DOHH2 (cell line): ENCODE measurements around the gene KLK6.

Experiments
- H3F3A ChIP-seq: fragments of 200-600 bp; sonication (generic), shearing (Covaris generic); 2 replicates; pipeline ENCODE4 v1.6.0; 2016; ENCODE audit warnings: antibody characterized with exemption, mild to moderate bottlenecking; ENCODE audit not compliant: control insufficient read depth, insufficient read depth
- H3K27ac ChIP-seq: fragments of 200-600 bp; sonication (generic); 2 replicates; pipeline ENCODE4 v1.5.1; 2014; ENCODE audit warnings: low read depth, mild to moderate bottlenecking, low read length, moderate library complexity
- H3K27me3 ChIP-seq: fragments of 200-600 bp; sonication (generic); 2 replicates; pipeline ENCODE4 v1.6.1; 2014; ENCODE audit warnings: mild to moderate bottlenecking, low read length, mixed read lengths; ENCODE audit not compliant: control insufficient read depth
- H3K36me3 ChIP-seq: fragments of 200-600 bp; sonication (generic); 2 replicates; pipeline ENCODE4 v1.6.1; 2014; ENCODE audit warnings: mild to moderate bottlenecking, low read length, moderate library complexity, mixed read lengths; ENCODE audit not compliant: control insufficient read depth
- H3K4me1 ChIP-seq: fragments of 200-600 bp; sonication (generic); 2 replicates; pipeline ENCODE4 v1.6.1; 2014; ENCODE audit warnings: mild to moderate bottlenecking, low read length, mixed read lengths; ENCODE audit not compliant: control insufficient read depth
- H3K4me2 ChIP-seq: fragments of 200-600 bp; sonication (generic); 2 replicates; pipeline ENCODE4 v1.6.0; 2014; ENCODE audit warnings: mild to moderate bottlenecking, low read length, moderate library complexity
- H3K4me3 ChIP-seq: fragments of 200-600 bp; sonication (generic); 2 replicates; pipeline ENCODE4 v1.5.1; 2014; ENCODE audit warnings: mild to moderate bottlenecking, low read length, mixed read lengths
- H3K79me2 ChIP-seq: fragments of 200-600 bp; sonication (generic); 2 replicates; pipeline ENCODE4 v1.6.1; 2014; ENCODE audit warnings: mild to moderate bottlenecking, low read length, mixed read lengths; ENCODE audit not compliant: control insufficient read depth
- H3K9me2 ChIP-seq: fragments of 200-600 bp; sonication (generic); replicated peaks from 2 replicates; pipeline ENCODE4 v1.6.1; 2014; ENCODE audit warnings: mild to moderate bottlenecking, low read length, mixed read lengths; ENCODE audit not compliant: control insufficient read depth
- H3K9me3 ChIP-seq: fragments of 200-600 bp; sonication (generic); 2 replicates; pipeline ENCODE4 v1.6.1; 2014; ENCODE audit warnings: antibody characterized with exemption, low read length, mixed read lengths; ENCODE audit not compliant: control insufficient read depth, insufficient read depth
- H4K20me1 ChIP-seq: fragments of 200-600 bp; sonication (generic); 2 replicates; pipeline ENCODE4 v1.6.0; 2014; ENCODE audit warnings: low read depth, mild to moderate bottlenecking, antibody characterized with exemption, low read length, moderate library complexity; ENCODE audit not compliant: control insufficient read depth, insufficient read depth
- EZH2phosphoT487 ChIP-seq: fragments of 200-600 bp; sonication (generic); IDR thresholded peaks from 2 replicates; pipeline ENCODE4 v1.6.1; 2017; ENCODE audit warnings: borderline replicate concordance, mild to moderate bottlenecking, antibody characterized with exemption, low read length, moderate library complexity, mixed read lengths
- TF ChIP-seq, protein P1 (sequence below): fragments of 200-600 bp; sonication (generic); IDR thresholded peaks from one replicate; pipeline ENCODE4 v1.5.1; 2014; ENCODE audit warnings: antibody characterized with exemption, mild to moderate bottlenecking, low read depth, low read length; ENCODE audit not compliant: poor library complexity, severe bottlenecking

KLK6 gene

DNA sequence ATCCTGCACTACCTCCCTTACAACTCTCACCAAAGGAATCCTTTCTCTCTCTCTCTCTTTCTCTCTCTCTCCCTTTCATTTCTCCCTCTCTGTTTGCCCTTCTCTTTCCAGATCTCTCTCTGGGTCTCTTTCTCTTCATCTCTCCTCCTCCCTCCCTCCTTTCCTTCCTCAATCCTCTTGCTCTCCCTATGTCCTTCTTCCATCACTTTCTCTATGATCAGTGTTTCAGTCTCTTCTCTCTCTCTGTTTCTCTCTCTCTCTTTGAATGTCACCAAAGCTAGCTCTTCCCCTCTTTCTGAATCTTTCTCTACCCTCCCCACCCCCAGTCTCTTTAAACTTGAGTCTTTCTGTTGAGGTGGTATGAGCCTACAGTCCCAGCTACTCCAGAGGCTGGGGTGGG lies 38.4 kb downstream of the KLK6 start:
- no peak overlapping the region for H3K4me2 ChIP-seq
- H3K27ac ChIP-seq, result no peak overlapping the region
- H3K4me3 ChIP-seq, result no peak overlapping the region
- H3K79me2 ChIP-seq, result no peaks in the 10 kb centered on the region
- 0 out of 2 replicates have a peak, but pooled peaks cover 4% of the 10 kb centered on the region for H3K27me3 ChIP-seq
- no peaks in the 10 kb centered on the region for H3K4me1 ChIP-seq
- no peaks in the 10 kb centered on the region for H3K9me2 ChIP-seq
- no peaks in the 10 kb centered on the region for H3F3A ChIP-seq
- H3K9me3 ChIP-seq, result no peaks in the 10 kb centered on the region
- H4K20me1 ChIP-seq, result 0 out of 2 replicates have a peak, but pooled peaks cover 4% of the 10 kb centered on the region
- TF ChIP-seq EZH2phosphoT487, result no peak
- TF ChIP-seq, protein P1, sequence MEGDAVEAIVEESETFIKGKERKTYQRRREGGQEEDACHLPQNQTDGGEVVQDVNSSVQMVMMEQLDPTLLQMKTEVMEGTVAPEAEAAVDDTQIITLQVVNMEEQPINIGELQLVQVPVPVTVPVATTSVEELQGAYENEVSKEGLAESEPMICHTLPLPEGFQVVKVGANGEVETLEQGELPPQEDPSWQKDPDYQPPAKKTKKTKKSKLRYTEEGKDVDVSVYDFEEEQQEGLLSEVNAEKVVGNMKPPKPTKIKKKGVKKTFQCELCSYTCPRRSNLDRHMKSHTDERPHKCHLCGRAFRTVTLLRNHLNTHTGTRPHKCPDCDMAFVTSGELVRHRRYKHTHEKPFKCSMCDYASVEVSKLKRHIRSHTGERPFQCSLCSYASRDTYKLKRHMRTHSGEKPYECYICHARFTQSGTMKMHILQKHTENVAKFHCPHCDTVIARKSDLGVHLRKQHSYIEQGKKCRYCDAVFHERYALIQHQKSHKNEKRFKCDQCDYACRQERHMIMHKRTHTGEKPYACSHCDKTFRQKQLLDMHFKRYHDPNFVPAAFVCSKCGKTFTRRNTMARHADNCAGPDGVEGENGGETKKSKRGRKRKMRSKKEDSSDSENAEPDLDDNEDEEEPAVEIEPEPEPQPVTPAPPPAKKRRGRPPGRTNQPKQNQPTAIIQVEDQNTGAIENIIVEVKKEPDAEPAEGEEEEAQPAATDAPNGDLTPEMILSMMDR, result no peak
- no peaks in the 10 kb centered on the region for H3K36me3 ChIP-seq

GRCh38 chr19:50928831-50929230 lies 40.6 kb downstream of the KLK6 start:
- no peaks in the 10 kb centered on the region for H3K9me2 ChIP-seq
- no peaks in the 10 kb centered on the region for H3K4me1 ChIP-seq
- no peak overlapping the region for H3K4me2 ChIP-seq
- H3K36me3 ChIP-seq, result no peaks in the 10 kb centered on the region
- TF ChIP-seq EZH2phosphoT487, result no peak
- TF ChIP-seq, protein P1, result no peak
- H4K20me1 ChIP-seq, result 0 out of 2 replicates have a peak, but pooled peaks cover 4% of the 10 kb centered on the region
- H3K4me3 ChIP-seq, result no peak overlapping the region
- 0 out of 2 replicates have a peak, but pooled peaks cover 4% of the 10 kb centered on the region for H3K27me3 ChIP-seq
- H3F3A ChIP-seq, result no peaks in the 10 kb centered on the region
- H3K79me2 ChIP-seq, result no peaks in the 10 kb centered on the region
- H3K9me3 ChIP-seq, result no peaks in the 10 kb centered on the region
- H3K27ac ChIP-seq, result no peak overlapping the region

DNA sequence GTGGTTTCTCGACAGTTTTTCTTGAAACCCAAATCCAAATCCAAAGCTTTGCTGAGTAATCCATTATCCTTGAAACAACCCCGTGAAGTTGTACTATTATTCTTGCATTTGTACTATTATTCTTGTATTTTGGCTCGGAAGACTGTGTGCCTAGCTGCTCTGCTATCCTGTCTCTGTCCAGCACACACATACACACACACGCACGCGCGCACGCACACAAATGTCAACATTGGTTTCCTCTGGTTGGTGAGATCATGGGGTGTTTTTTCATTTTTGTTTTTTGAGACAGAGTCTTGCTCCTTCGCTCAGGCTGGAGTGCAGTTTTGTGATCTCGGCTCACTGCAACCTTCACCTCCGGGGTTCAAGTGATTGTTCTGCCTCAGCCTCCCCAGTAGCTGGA lies 43.2 kb downstream of the KLK6 start:
- peaks cover 12% of the 10 kb centered on the region for H3K27me3 ChIP-seq
- no peaks in the 10 kb centered on the region for H3F3A ChIP-seq
- no peaks in the 10 kb centered on the region for H3K79me2 ChIP-seq
- H3K4me2 ChIP-seq, result no peak overlapping the region
- no peak overlapping the region for H3K4me3 ChIP-seq
- H3K36me3 ChIP-seq, result no peaks in the 10 kb centered on the region
- no peaks in the 10 kb centered on the region for H3K9me3 ChIP-seq
- H4K20me1 ChIP-seq, result 0 out of 2 replicates have a peak, but pooled peaks cover 4% of the 10 kb centered on the region
- H3K27ac ChIP-seq, result no peak overlapping the region
- H3K9me2 ChIP-seq, result no peaks in the 10 kb centered on the region
- TF ChIP-seq, protein P1, result no peak
- peaks cover 4% of the 10 kb centered on the region for H3K4me1 ChIP-seq
